ENCODE measurements around the gene SLC12A3.

GRCh38 chr16:56830669-56831068 lies 34.3 kb upstream of the SLC12A3 start:
- TF ChIP-seq CTCF (IDR thresholded peaks at IDR 0.05; ENCODE audit: low read depth, low read length) (no peak), EZH2phosphoT487 (IDR thresholded peaks at IDR 0.05; ENCODE audit: low read depth) (no peak)
